Panc1 (cell line): ENCODE results near the gene P3R3URF. TPM values are rescaled to one million over a fixed set of nuclear protein-coding genes. Genes with fewer than 3 reads are reported as not detected.
A peak's percentile ranks its signal among the peaks of the same experiment; 100 is the strongest.
"Not testable (repeated sequence)": the region's sequence is repeated elsewhere in the genome, so short reads cannot be mapped to it uniquely, and the experiment has no call there.

Experiments
- ATAC-seq: fragments of 200-7000 bp; cut with Tn5 transposase; 2 replicates; pipeline ENCODE4 v1.9.1; 2020; ENCODE audit warnings: mild to moderate bottlenecking, moderate library complexity
- BruUV-seq: library from RNA; stranded (reverse); fragments of 400-500 nt; replicated peaks from 2 replicates; lab custom pipeline; 2021; lab: Mats Ljungman, UMichigan
- CTCF ChIA-PET: fragments of 300-600 bp; sonication (Branson Sonifier 250); formaldehyde crosslinking; loops from one replicate; lab custom pipeline; 2022; ENCODE audit warnings: antibody characterized with exemption; lab: Charles Lee
- POLR2A ChIA-PET: fragments of 300-600 bp; sonication (Branson Sonifier 250); formaldehyde crosslinking; loops from one replicate; lab custom pipeline; 2022; ENCODE audit warnings: antibody characterized with exemption; lab: Charles Lee
- DNase-seq: peaks from one replicate; pipeline ENCODE4 v3.0.0-alpha.2; 2010; ENCODE audit warnings: low read depth, low spot score
- H3K27ac ChIP-seq: 2 replicates; pipeline ENCODE4 v1.5.1; 2011; ENCODE audit warnings: mild to moderate bottlenecking, low read length, inconsistent platforms
- H3K27me3 ChIP-seq: fragments of 200-500 bp; sonication (Bioruptor generic); 2 replicates; pipeline ENCODE4 v1.6.0; 2014; ENCODE audit warnings: low read length, inconsistent platforms; ENCODE audit not compliant: control insufficient read depth, insufficient read depth
- H3K36me3 ChIP-seq: fragments of 200-500 bp; sonication (Bioruptor generic); 2 replicates; pipeline ENCODE4 v1.5.1; 2014; ENCODE audit warnings: inconsistent platforms, mild to moderate bottlenecking, low read length, moderate library complexity; ENCODE audit not compliant: control insufficient read depth, insufficient read depth
- H3K4me1 ChIP-seq: 2 replicates; pipeline ENCODE4 v1.5.1; 2011; ENCODE audit warnings: inconsistent platforms, mild to moderate bottlenecking, low read length, moderate library complexity; ENCODE audit not compliant: control insufficient read depth, insufficient read depth
- H3K4me3 ChIP-seq, 2 experiments: 2 replicates each; pipeline ENCODE4 v1.5.1; 2011 to 2012; ENCODE audit warnings: low read depth in 2 of 2, low read length in 2 of 2, mild to moderate bottlenecking in 2 of 2, inconsistent platforms in 1 of 2, moderate library complexity in 1 of 2
- H3K9me3 ChIP-seq: fragments of 200-500 bp; sonication (Bioruptor generic); 2 replicates; pipeline ENCODE4 v1.5.1; 2014; ENCODE audit warnings: low read depth, mild to moderate bottlenecking, inconsistent platforms, low read length, moderate library complexity; ENCODE audit not compliant: control insufficient read depth, insufficient read depth
- CTCF ChIP-seq: fragments of 450-650 bp; IDR thresholded peaks from 2 replicates; pipeline ENCODE4 v1.5.1; 2017; ENCODE audit warnings: mild to moderate bottlenecking
- POLR2AphosphoS5 ChIP-seq: IDR thresholded peaks from 2 replicates; pipeline ENCODE4 v1.6.1; 2012; ENCODE audit warnings: mild to moderate bottlenecking, low read depth, low read length, moderate library complexity
- REST ChIP-seq, 2 experiments: IDR thresholded peaks; 2 replicates each; pipeline ENCODE4 v1.6.1; 2011 to 2012; ENCODE audit warnings: low read depth in 2 of 2, control low read depth in 1 of 2, low read length in 1 of 2, mild to moderate bottlenecking in 1 of 2, moderate library complexity in 1 of 2; ENCODE audit not compliant: insufficient read depth in 1 of 2
- SIN3A ChIP-seq: IDR thresholded peaks from 2 replicates; pipeline ENCODE4 v1.6.1; 2012; ENCODE audit warnings: low read depth, mild to moderate bottlenecking, low read length, moderate library complexity, borderline replicate concordance; ENCODE audit not compliant: insufficient read depth
- TCF7L2 ChIP-seq: IDR thresholded peaks from 2 replicates; pipeline ENCODE4 v1.6.1; 2011; ENCODE audit warnings: mild to moderate bottlenecking, low read depth, low read length, inconsistent platforms
- in situ Hi-C: cut with HindIII; loops from 2 replicates; pipeline ENCODE4 v1.10.0; 2016; ENCODE audit warnings: low sequenced_read_pairs, low pct_unique_long_range_greater_than_20kb
- intact Hi-C: fragments of 100-400 bp; cut with micrococcal nuclease; formaldehyde crosslinking; loops from one replicate; pipeline ENCODE4 v1.10.0; 2022; ENCODE audit not compliant: unreplicated experiment
- total RNA-seq: library from RNA; stranded (reverse); gene quantifications from one replicate; pipeline ENCODE4 v1.2.1, GENCODE V29; 2021; ENCODE audit not compliant: unreplicated experiment

P3R3URF gene
- total RNA-seq, 1 experiment from 2014 or later, result not detected

- Histone ChIP-seq H3K4me3 (no peak overlapping the region), H3K4me1 (peaks cover 7% of the 10 kb centered on the region; the same call in 1 of the 2 replicates), H3K27ac (peak overlapping the region; percentile 26; the same call in 1 of the 2 replicates), H3K27me3 (no peaks in the 10 kb centered on the region), H3K9me3 (no peaks in the 10 kb centered on the region), H3K36me3 (no peaks in the 10 kb centered on the region)
- peak; percentile 96 for ATAC-seq
- TF ChIP-seq CTCF (peak; percentile 98), TCF7L2 (no peak)
- POLR2A ChIA-PET, result interaction anchor here (0.5 to 0.7 kb wide), 5 partner anchors 11 to 509 kb away, joined by 5 to 21 read pairs (median 10); no protein-coding TSS in a partner anchor
- CTCF ChIA-PET, result interaction anchor here (0.5 to 1.5 kb wide), 19 partner anchors 9 to 375 kb away, joined by 3 to 17 read pairs (median 4); partner anchors contain the start of gene RAD54L
- DNase-seq, result peak; percentile 86
- no TSS peak for BruUV-seq
- in situ Hi-C loops, result no loop called here
- intact Hi-C loops, result loop anchor here (2.0 kb wide), 2 partner anchors 41 to 187 kb away; no protein-coding TSS in a partner anchor
These were observed 47.2 kb upstream of the P3R3URF start for GRCh38 chr1:46223472-46223943.

- H3K4me1 ChIP-seq, DNase-seq, H3K27ac ChIP-seq, H3K27me3 ChIP-seq, BruUV-seq, H3K36me3 ChIP-seq, H3K9me3 ChIP-seq, H3K4me3 ChIP-seq, in situ Hi-C loops, POLR2A ChIA-PET: not testable (repeated sequence)
- CTCF ChIA-PET, result interaction anchor here (0.5 to 1.5 kb wide), 15 partner anchors 9 to 376 kb away, joined by 3 to 17 read pairs (median 5); partner anchors contain the start of gene RAD54L
- 0 out of 2 replicates have a peak, but pooled peaks have one; percentile 6 for ATAC-seq
- intact Hi-C loops, result loop anchor here (2.0 kb wide), 2 partner anchors 40 to 186 kb away; no protein-coding TSS in a partner anchor
These were observed 46.8 kb upstream of the P3R3URF start for GRCh38 chr1:46223055-46223454.

GRCh38 chr1:46221749-46222148 lies 45.5 kb upstream of the P3R3URF start:
- Histone ChIP-seq H3K9me3 (no peaks in the 10 kb centered on the region), H3K36me3 (no peaks in the 10 kb centered on the region), H3K27me3 (no peaks in the 10 kb centered on the region), H3K4me1 (peaks cover 7% of the 10 kb centered on the region; the same call in 1 of the 2 replicates), H3K4me3 (no peak overlapping the region), H3K27ac (no peak overlapping the region)
- no TSS peak for BruUV-seq
- in situ Hi-C loops (no loop called here), intact Hi-C loops (loop anchor here (2.0 kb wide), 2 partner anchors 39 to 185 kb away; no protein-coding TSS in a partner anchor)
- ATAC-seq (no peak), DNase-seq (no peak)
- no peak for TF ChIP-seq TCF7L2
- TF ChIP-seq CTCF, result no peak
- TF ChIP-seq SIN3A, result no peak
- TF ChIP-seq POLR2AphosphoS5, result no peak
- TF ChIP-seq REST (IDR thresholded peaks at IDR 0.05; ENCODE audit: insufficient read depth in 1 of 2, low read depth in 2 of 2, low read length in 1 of 2), result no peak
- POLR2A ChIA-PET, result interaction anchor here (0.6 kb wide), 1 partner anchor 10 kb away, joined by 4 read pairs; no protein-coding TSS in a partner anchor
- CTCF ChIA-PET, result interaction anchor here (0.6 kb wide), 1 partner anchor 8 kb away, joined by 4 read pairs; no protein-coding TSS in a partner anchor
